Neutrophil (primary cell): ENCODE measurements around the gene LDB2.

Experiments used
- H3K27ac ChIP-seq: fragments of 200-600 bp; sonication (generic); 2 replicates; pipeline ENCODE4 v1.5.1; 2016; ENCODE audit warnings: mild to moderate bottlenecking, moderate library complexity
- H3K27me3 ChIP-seq: fragments of 200-600 bp; sonication (generic); 2 replicates; pipeline ENCODE4 v1.6.0; 2016; ENCODE audit warnings: mild to moderate bottlenecking
- H3K36me3 ChIP-seq: fragments of 200-600 bp; sonication (generic); 2 replicates; pipeline ENCODE4 v1.5.1; 2017
- H3K4me1 ChIP-seq, 2 experiments: fragments of 200-600 bp in 1 of 2; sonication (generic) in 1 of 2; 1 replicate in 1 of 2; 2 replicates in 1 of 2; pipeline versions ENCODE4 v1.5.1 to v1.6.1; 2013 to 2016; ENCODE audit warnings: low read depth in 1 of 2, low read length in 1 of 2, mild to moderate bottlenecking in 1 of 2, moderate library complexity in 1 of 2; ENCODE audit not compliant: control insufficient read depth in 1 of 2, insufficient read depth in 1 of 2
- H3K4me3 ChIP-seq, 2 experiments: fragments of 200-600 bp in 1 of 2; sonication (generic) in 1 of 2; 1 replicate in 1 of 2; 2 replicates in 1 of 2; pipeline ENCODE4 v1.5.1; 2013 to 2016; ENCODE audit warnings: low read depth in 1 of 2, low read length in 1 of 2, mild to moderate bottlenecking in 1 of 2, moderate library complexity in 1 of 2
- H3K9me3 ChIP-seq: fragments of 200-600 bp; sonication (generic); 2 replicates; pipeline ENCODE4 v1.5.1; 2016
- TF ChIP-seq, protein P1 (sequence below): fragments of 200-600 bp; sonication (generic); IDR thresholded peaks from 2 replicates; pipeline ENCODE4 v1.5.1; 2016; ENCODE audit warnings: antibody characterized with exemption

Gene LDB2

DNA sequence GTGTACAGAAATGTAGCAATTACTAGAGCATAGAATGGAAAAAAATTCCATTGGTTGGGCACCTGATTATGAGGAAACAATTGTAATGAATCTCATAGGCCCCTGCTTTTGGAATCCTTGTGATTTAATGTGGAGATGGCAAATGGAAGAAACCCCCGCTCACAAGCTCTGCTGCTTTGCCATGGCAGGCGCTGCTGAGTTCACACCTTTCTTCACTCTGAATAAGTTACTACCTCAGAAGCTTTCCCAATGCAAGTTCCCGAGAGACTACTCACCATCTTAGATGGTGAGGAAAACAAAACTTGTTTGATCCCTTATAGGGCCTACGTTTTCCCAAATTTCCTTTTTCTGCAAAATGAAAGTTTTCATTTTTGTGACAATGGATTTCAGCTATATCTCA, 405.6 kb downstream of the LDB2 start:
- H3K36me3 ChIP-seq, result no peaks in the 10 kb centered on the region
- H3K4me1 ChIP-seq, result no peaks in the 10 kb centered on the region
- peaks cover 4% of the 10 kb centered on the region for H3K27me3 ChIP-seq
- H3K9me3 ChIP-seq, result no peaks in the 10 kb centered on the region
- H3K27ac ChIP-seq, result no peak overlapping the region
- TF ChIP-seq, protein P1, sequence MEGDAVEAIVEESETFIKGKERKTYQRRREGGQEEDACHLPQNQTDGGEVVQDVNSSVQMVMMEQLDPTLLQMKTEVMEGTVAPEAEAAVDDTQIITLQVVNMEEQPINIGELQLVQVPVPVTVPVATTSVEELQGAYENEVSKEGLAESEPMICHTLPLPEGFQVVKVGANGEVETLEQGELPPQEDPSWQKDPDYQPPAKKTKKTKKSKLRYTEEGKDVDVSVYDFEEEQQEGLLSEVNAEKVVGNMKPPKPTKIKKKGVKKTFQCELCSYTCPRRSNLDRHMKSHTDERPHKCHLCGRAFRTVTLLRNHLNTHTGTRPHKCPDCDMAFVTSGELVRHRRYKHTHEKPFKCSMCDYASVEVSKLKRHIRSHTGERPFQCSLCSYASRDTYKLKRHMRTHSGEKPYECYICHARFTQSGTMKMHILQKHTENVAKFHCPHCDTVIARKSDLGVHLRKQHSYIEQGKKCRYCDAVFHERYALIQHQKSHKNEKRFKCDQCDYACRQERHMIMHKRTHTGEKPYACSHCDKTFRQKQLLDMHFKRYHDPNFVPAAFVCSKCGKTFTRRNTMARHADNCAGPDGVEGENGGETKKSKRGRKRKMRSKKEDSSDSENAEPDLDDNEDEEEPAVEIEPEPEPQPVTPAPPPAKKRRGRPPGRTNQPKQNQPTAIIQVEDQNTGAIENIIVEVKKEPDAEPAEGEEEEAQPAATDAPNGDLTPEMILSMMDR, result no peak
- no peak overlapping the region for H3K4me3 ChIP-seq

DNA sequence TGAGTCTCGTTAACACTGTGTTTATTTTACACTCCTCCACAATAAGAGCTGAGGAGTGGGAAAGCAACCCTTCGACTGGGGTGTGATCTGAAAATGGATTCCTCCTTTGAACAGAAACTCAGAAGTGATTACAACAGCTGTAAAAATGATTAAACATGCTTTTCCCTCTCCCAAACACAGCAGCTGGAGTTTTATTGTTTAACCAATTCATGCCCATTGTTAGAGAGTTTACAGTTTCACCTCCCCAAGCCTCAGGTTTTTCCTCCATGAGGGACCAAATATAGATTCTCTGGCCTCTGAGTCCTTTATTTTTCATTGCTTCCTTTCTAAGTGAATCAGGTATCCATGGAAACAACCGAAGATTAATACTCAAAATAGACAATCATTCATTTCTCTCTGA, 409.2 kb downstream of the LDB2 start:
- H3K4me3 ChIP-seq, result no peak overlapping the region
- TF ChIP-seq, protein P1, result no peak

DNA sequence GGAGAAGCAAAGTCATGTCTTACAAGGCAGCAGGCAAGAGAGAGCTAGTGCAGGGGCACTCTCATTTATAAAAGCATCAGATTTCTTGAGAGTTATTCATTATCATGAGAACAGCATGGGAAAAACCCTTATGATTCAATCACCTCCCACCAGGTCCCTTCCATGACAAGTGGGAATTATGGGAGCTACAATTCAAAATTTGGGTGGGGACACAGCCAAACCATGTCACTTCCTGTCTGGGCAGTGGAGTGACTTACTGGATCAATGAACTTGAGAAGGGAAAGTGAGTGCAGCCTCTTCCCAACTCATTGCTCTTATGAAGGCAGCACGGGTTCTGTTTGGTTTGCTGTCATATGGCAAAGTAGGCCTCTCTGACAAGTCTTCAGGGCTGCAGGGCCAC, 410.4 kb downstream of the LDB2 start:
- Histone ChIP-seq H3K4me1 (no peaks in the 10 kb centered on the region), H3K27ac (no peak overlapping the region), H3K36me3 (no peaks in the 10 kb centered on the region), H3K27me3 (no peaks in the 10 kb centered on the region), H3K4me3 (no peak overlapping the region), H3K9me3 (no peaks in the 10 kb centered on the region)
- TF ChIP-seq, protein P1, result no peak

More for the DNA sequence above, 409.2 kb downstream of the LDB2 start:
- Histone ChIP-seq H3K4me1 (no peaks in the 10 kb centered on the region), H3K9me3 (no peaks in the 10 kb centered on the region), H3K27ac (no peak overlapping the region), H3K36me3 (no peaks in the 10 kb centered on the region), H3K27me3 (no peaks in the 10 kb centered on the region)

DNA sequence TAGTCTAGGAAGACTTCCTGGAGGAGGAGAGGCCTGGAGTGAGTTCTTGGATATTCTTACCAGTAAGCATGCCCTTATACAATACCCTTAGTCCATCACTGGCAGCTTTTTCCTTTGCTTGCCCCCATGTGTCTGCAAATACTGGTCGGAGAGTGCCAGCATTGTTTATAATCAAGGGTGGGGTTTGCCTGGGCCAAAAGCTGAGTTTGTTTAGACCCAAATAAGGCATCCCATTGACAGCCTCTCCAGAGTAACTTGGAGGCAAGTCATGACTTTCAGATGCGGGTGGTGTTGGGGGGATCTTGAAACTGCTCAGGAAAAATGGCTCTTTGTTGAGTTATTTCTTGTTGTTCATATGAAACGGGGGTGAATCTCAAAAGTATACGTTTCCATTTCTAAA, 413.7 kb downstream of the LDB2 start:
- TF ChIP-seq, protein P1, result no peak
- H3K9me3 ChIP-seq, result no peaks in the 10 kb centered on the region
- no peaks in the 10 kb centered on the region for H3K27me3 ChIP-seq
- H3K36me3 ChIP-seq, result no peaks in the 10 kb centered on the region
- H3K4me1 ChIP-seq, result no peaks in the 10 kb centered on the region
- no peak overlapping the region for H3K4me3 ChIP-seq
- H3K27ac ChIP-seq, result no peak overlapping the region

DNA sequence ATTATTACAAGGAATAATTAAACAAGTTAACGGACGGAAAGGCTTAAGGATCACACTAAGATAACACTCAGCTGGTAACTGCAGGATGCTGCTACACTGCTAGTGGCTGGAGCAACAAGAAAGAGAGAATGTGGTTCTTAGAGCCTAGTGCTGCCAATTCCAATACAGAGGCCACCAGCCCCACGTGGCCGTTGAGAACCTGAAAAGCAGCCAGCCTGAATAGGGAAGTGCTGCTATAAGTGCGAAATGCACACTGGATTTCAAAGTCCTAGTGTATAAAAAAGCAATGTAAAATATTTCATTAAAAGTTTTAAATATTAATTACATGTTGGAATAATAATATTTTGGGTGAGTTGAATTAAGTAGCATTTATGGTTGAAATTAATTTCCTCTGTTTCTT, 414.9 kb downstream of the LDB2 start:
- H3K36me3 ChIP-seq, result no peaks in the 10 kb centered on the region
- H3K9me3 ChIP-seq, result no peaks in the 10 kb centered on the region
- no peaks in the 10 kb centered on the region for H3K27me3 ChIP-seq
- TF ChIP-seq, protein P1, result no peak
- H3K4me3 ChIP-seq, result no peak overlapping the region
- H3K27ac ChIP-seq, result no peak overlapping the region
- H3K4me1 ChIP-seq, result no peaks in the 10 kb centered on the region

DNA sequence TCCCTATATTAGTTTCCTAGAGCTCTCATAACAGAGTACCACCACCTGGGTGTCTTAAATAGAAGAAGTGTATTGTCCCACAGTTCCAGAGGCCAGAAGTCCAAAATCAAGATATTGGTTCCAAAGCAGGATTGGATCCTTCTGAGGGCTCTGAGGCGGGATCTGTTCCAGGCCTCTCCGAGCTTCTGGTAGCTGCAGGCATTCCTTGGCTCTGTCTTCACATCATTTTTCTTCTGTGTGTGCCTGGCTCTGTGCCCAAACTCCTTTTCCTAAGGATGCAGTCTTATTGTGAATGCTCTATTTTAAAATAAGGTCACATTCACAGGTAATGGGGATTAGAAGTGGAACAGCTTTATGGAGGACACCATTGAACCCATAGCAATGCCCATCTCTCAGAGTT, 418.4 kb downstream of the LDB2 start:
- H3K36me3 ChIP-seq, result no peaks in the 10 kb centered on the region
- TF ChIP-seq, protein P1, result no peak
- H3K27ac ChIP-seq, result no peak overlapping the region
- H3K27me3 ChIP-seq, result no peaks in the 10 kb centered on the region
- no peak overlapping the region for H3K4me3 ChIP-seq
- no peaks in the 10 kb centered on the region for H3K9me3 ChIP-seq
- H3K4me1 ChIP-seq, result no peaks in the 10 kb centered on the region
